CD4-positive, alpha-beta memory T cell (primary cell): Measurements from ENCODE around the gene GFRA3. TPM values are rescaled to one million over a fixed set of nuclear protein-coding genes. Genes with fewer than 3 reads are reported as not detected.
"Not testable (repeated sequence)": the region's sequence is repeated elsewhere in the genome, so short reads cannot be mapped to it uniquely, and the experiment has no call there.

Experiments
- CTCF ChIA-PET: fragments of 350-600 bp; sonication (Branson Sonifier 250); formaldehyde crosslinking; loops from one replicate; lab custom pipeline; 2021; ENCODE audit warnings: inconsistent platforms; ENCODE audit not compliant: partially characterized antibody; lab: Charles Lee
- POLR2A ChIA-PET: fragments of 350-600 bp; sonication (Branson Sonifier 250); formaldehyde crosslinking; loops from one replicate; lab custom pipeline; 2021; ENCODE audit not compliant: partially characterized antibody; lab: Charles Lee
- DNase-seq, 5 donors: peaks; one replicate each; pipeline versions ENCODE4 v3.0.0 to v3.0.0-alpha.2; 2020 to 2022; ENCODE audit warnings: mixed read lengths in 1 of 5
- H3K27ac ChIP-seq: one replicate; pipeline ENCODE4 v1.7.0; 2013; ENCODE audit warnings: low read depth, low read length
- H3K27me3 ChIP-seq: 2 replicates; pipeline ENCODE4 v1.7.0; 2013; ENCODE audit warnings: mild to moderate bottlenecking, low read length, moderate library complexity; ENCODE audit not compliant: insufficient read depth
- H3K36me3 ChIP-seq: 2 replicates; pipeline ENCODE4 v1.7.0; 2013; ENCODE audit warnings: mild to moderate bottlenecking, low read length, moderate library complexity; ENCODE audit not compliant: insufficient read depth
- H3K4me1 ChIP-seq: 2 replicates; pipeline ENCODE4 v1.7.0; 2013; ENCODE audit warnings: mild to moderate bottlenecking, low read length, moderate library complexity; ENCODE audit not compliant: insufficient read depth
- H3K4me3 ChIP-seq, 2 donors: one replicate each; pipeline ENCODE4 v1.7.0; 2013; ENCODE audit warnings: low read length in 2 of 2, mild to moderate bottlenecking in 1 of 2
- H3K9me3 ChIP-seq, 2 donors: one replicate each; pipeline ENCODE4 v1.7.0; 2013; ENCODE audit warnings: low read length in 2 of 2, control low read depth in 1 of 2; ENCODE audit not compliant: control insufficient read depth in 1 of 2
- H3K27ac Mint-ChIP-seq, 7 donors: one replicate each; pipeline ENCODE4 v1.8.0; 2020 to 2021; ENCODE audit warnings: mixed read lengths in 7 of 7, mild to moderate bottlenecking in 6 of 7, inconsistent platforms in 3 of 7, moderate library complexity in 3 of 7
- H3K27me3 Mint-ChIP-seq, 2 donors: one replicate each; pipeline ENCODE4 v1.8.0; 2020 to 2021; ENCODE audit warnings: mixed read lengths in 2 of 2
- H3K36me3 Mint-ChIP-seq, 2 donors: one replicate each; pipeline ENCODE4 v1.8.0; 2020 to 2021; ENCODE audit warnings: mixed read lengths in 2 of 2, inconsistent platforms in 1 of 2, mild to moderate bottlenecking in 1 of 2
- H3K4me1 Mint-ChIP-seq, 4 donors: one replicate each; pipeline ENCODE4 v1.8.0; 2020 to 2021; ENCODE audit warnings: mixed read lengths in 4 of 4, mild to moderate bottlenecking in 1 of 4
- H3K4me3 Mint-ChIP-seq, 8 donors: one replicate each; pipeline ENCODE4 v1.8.0; 2020 to 2021; ENCODE audit warnings: mixed read lengths in 8 of 8, mild to moderate bottlenecking in 7 of 8, moderate library complexity in 6 of 8, inconsistent platforms in 3 of 8
- H3K9me3 Mint-ChIP-seq, 8 donors: one replicate each; pipeline ENCODE4 v1.8.0; 2020 to 2021; ENCODE audit warnings: mixed read lengths in 8 of 8, mild to moderate bottlenecking in 5 of 8, inconsistent platforms in 3 of 8, moderate library complexity in 1 of 8
- intact Hi-C: fragments of 100-400 bp; cut with micrococcal nuclease; formaldehyde crosslinking; loops from one replicate; pipeline ENCODE4 v1.15.1; 2023
- polyA plus RNA-seq, 2 donors: library from polyadenylated mRNA; unstranded; fragments of 300-500 nt; fragmentation: Illumina TruSeq; gene quantifications; one replicate each; pipeline ENCODE4 v1.2.3, GENCODE V29; 2021
- total RNA-seq, 2 experiments: library from RNA; stranded (reverse); gene quantifications; one replicate each; pipeline ENCODE4 v1.2.3, GENCODE V29; 2021

Gene GFRA3, protein sequence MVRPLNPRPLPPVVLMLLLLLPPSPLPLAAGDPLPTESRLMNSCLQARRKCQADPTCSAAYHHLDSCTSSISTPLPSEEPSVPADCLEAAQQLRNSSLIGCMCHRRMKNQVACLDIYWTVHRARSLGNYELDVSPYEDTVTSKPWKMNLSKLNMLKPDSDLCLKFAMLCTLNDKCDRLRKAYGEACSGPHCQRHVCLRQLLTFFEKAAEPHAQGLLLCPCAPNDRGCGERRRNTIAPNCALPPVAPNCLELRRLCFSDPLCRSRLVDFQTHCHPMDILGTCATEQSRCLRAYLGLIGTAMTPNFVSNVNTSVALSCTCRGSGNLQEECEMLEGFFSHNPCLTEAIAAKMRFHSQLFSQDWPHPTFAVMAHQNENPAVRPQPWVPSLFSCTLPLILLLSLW
- total RNA-seq, result not detected
- polyA plus RNA-seq, result not detected

GRCh38 chr5:138274189-138274853 lies at the start of gene GFRA3:
Gene GFRA3 (minus strand): TSS chr5:138274621. CDS start chr5:138274424, 197 bp downstream.
- H3K9me3 ChIP-seq, result no peaks in the 10 kb centered on the region
- H3K4me1 ChIP-seq, result no peaks in the 10 kb centered on the region
- no peaks in the 10 kb centered on the region for H3K36me3 ChIP-seq
- Mint-ChIP-seq H3K27me3 (peaks cover 18 to 31% of the 10 kb centered on the region in 2 donors), H3K9me3 (no peaks in the 10 kb centered on the region), H3K27ac (no peak within 1 kb of the TSS), H3K36me3 (no peaks in the 10 kb centered on the region), H3K4me1 (peaks cover 5 to 7% (median 6%) of the 10 kb centered on the region in 4 donors), H3K4me3 (peak within 1 kb of the TSS; percentile 17 to 79 (median 68))
- ChIA-PET CTCF (no interaction called here), POLR2A (no interaction called here)
- no peak for DNase-seq
- intact Hi-C loops, result no loop called here
- peaks cover 4% of the 10 kb centered on the region for H3K27me3 ChIP-seq
- H3K27ac ChIP-seq, result no peak within 1 kb of the TSS
- H3K4me3 ChIP-seq, result no peak within 1 kb of the TSS

- H3K4me1 ChIP-seq, H3K36me3 ChIP-seq, intact Hi-C loops, H3K9me3 ChIP-seq, H3K4me1 Mint-ChIP-seq, H3K27ac Mint-ChIP-seq, POLR2A ChIA-PET, H3K4me3 Mint-ChIP-seq, H3K27me3 ChIP-seq, H3K9me3 Mint-ChIP-seq, CTCF ChIA-PET, H3K4me3 ChIP-seq, H3K27me3 Mint-ChIP-seq, DNase-seq, H3K36me3 Mint-ChIP-seq, H3K27ac ChIP-seq: not testable (repeated sequence)
These were observed 43.8 kb upstream of the GFRA3 start for GRCh38 chr5:138318211-138318610.

- Histone ChIP-seq H3K4me1 (no peaks in the 10 kb centered on the region), H3K9me3 (no peaks in the 10 kb centered on the region), H3K4me3 (no peak overlapping the region), H3K27ac (no peak overlapping the region), H3K36me3 (no peaks in the 10 kb centered on the region), H3K27me3 (no peaks in the 10 kb centered on the region)
- ChIA-PET POLR2A (no interaction called here), CTCF (no interaction called here)
- H3K9me3 Mint-ChIP-seq, result no peaks in the 10 kb centered on the region
- no peak overlapping the region for H3K4me3 Mint-ChIP-seq
- H3K27me3 Mint-ChIP-seq, result no peaks in the 10 kb centered on the region
- H3K36me3 Mint-ChIP-seq, result no peaks in the 10 kb centered on the region
- no peaks in the 10 kb centered on the region for H3K4me1 Mint-ChIP-seq
- no peak for DNase-seq
- intact Hi-C loops, result no loop called here
- H3K27ac Mint-ChIP-seq, result peak overlapping the region in 1 of 7 donors; percentile 7
These were observed 41.9 kb upstream of the GFRA3 start for GRCh38 chr5:138316355-138316754.

DNA sequence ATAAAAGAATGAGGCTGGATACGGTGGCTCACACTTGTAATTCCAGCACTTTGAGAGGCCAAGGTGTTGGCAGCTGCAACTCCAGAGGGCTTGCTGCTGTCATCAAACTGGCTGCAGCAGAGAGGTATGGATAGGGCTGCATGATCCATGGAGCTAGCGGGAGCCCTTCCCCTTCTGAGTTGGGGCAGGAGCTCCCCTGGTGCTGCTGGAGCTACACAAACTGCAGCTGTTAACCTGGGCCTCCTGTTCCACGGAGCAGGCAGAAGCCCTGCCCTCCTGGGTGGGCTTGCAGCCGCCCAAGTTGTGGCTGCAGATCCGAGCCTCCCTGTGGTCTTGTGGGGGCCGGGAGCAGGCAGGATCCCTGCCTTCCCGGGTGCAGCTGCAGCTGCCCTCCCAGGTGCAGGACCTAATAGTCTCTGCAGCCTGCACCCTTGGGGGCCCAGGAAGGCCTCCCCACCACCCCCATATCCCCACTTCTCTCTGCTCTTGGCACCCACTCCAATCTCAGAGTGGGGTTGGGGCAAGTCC lies 41.4 kb upstream of the GFRA3 start:
- no peaks in the 10 kb centered on the region for H3K27me3 ChIP-seq
- no peaks in the 10 kb centered on the region for H3K9me3 ChIP-seq
- CTCF ChIA-PET, result no interaction called here
- H3K36me3 Mint-ChIP-seq, result no peaks in the 10 kb centered on the region
- DNase-seq, result no peak
- H3K4me1 Mint-ChIP-seq, result no peaks in the 10 kb centered on the region
- no peaks in the 10 kb centered on the region for H3K9me3 Mint-ChIP-seq
- H3K27me3 Mint-ChIP-seq, result no peaks in the 10 kb centered on the region
- no peaks in the 10 kb centered on the region for H3K4me1 ChIP-seq
- H3K4me3 ChIP-seq, result no peak overlapping the region
- intact Hi-C loops, result no loop called here
- H3K27ac Mint-ChIP-seq, result no peak overlapping the region
- POLR2A ChIA-PET, result no interaction called here
- H3K27ac ChIP-seq, result no peak overlapping the region
- H3K36me3 ChIP-seq, result no peaks in the 10 kb centered on the region
- H3K4me3 Mint-ChIP-seq, result no peak overlapping the region

GRCh38 chr5:138305797-138306196 lies 31.4 kb upstream of the GFRA3 start:
- CTCF ChIA-PET, result no interaction called here
- no peaks in the 10 kb centered on the region for H3K4me1 Mint-ChIP-seq
- peaks cover 0 to under 1% (median 0%) of the 10 kb centered on the region in 8 donors for H3K9me3 Mint-ChIP-seq
- H3K4me3 Mint-ChIP-seq, result no peak overlapping the region
- no peak for DNase-seq
- POLR2A ChIA-PET, result no interaction called here
- no peaks in the 10 kb centered on the region for H3K36me3 Mint-ChIP-seq
- Histone ChIP-seq H3K27ac (no peak overlapping the region), H3K4me3 (no peak overlapping the region), H3K27me3 (no peaks in the 10 kb centered on the region), H3K9me3 (no peaks in the 10 kb centered on the region), H3K36me3 (no peaks in the 10 kb centered on the region), H3K4me1 (no peaks in the 10 kb centered on the region)
- no peaks in the 10 kb centered on the region for H3K27me3 Mint-ChIP-seq
- H3K27ac Mint-ChIP-seq, result no peak overlapping the region
- intact Hi-C loops, result no loop called here

GRCh38 chr5:138303372-138303771 lies 29.0 kb upstream of the GFRA3 start:
- H3K27ac ChIP-seq, result no peak overlapping the region
- no peaks in the 10 kb centered on the region for H3K36me3 Mint-ChIP-seq
- H3K9me3 Mint-ChIP-seq, result peaks cover 0 to 5% (median under 1%) of the 10 kb centered on the region in 8 donors
- POLR2A ChIA-PET, result no interaction called here
- H3K4me3 Mint-ChIP-seq, result no peak overlapping the region
- no peaks in the 10 kb centered on the region for H3K36me3 ChIP-seq
- CTCF ChIA-PET, result no interaction called here
- DNase-seq, result no peak
- intact Hi-C loops, result no loop called here
- no peaks in the 10 kb centered on the region for H3K27me3 ChIP-seq
- H3K4me3 ChIP-seq, result no peak overlapping the region
- no peaks in the 10 kb centered on the region for H3K9me3 ChIP-seq
- H3K27me3 Mint-ChIP-seq, result no peaks in the 10 kb centered on the region
- H3K4me1 Mint-ChIP-seq, result no peaks in the 10 kb centered on the region
- H3K4me1 ChIP-seq, result no peaks in the 10 kb centered on the region
- no peak overlapping the region for H3K27ac Mint-ChIP-seq

DNA sequence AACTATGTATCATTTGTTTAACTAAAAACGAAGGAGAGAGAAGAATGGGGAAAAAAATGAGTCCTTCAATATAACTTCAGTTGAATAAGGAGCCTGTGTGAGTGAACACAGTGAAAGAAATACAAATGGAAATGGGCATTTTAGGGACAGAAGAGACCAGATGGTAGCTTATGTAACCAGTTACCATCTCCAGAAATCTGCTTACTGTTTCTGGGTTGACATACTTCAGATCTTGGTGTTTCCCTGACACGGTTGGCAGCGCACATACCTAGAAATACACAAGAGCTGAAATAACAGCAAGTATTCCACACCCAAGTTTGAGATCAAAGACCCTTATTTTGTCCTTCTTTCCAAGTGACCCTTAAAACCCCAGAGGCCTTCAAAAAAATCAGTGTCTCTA lies 14.9 kb upstream of the GFRA3 start:
- Histone ChIP-seq H3K9me3 (no peaks in the 10 kb centered on the region), H3K4me3 (no peak overlapping the region), H3K27ac (no peak overlapping the region), H3K27me3 (no peaks in the 10 kb centered on the region), H3K4me1 (no peaks in the 10 kb centered on the region), H3K36me3 (no peaks in the 10 kb centered on the region)
- H3K9me3 Mint-ChIP-seq, result no peaks in the 10 kb centered on the region
- H3K36me3 Mint-ChIP-seq, result no peaks in the 10 kb centered on the region
- no peaks in the 10 kb centered on the region for H3K27me3 Mint-ChIP-seq
- ChIA-PET CTCF (no interaction called here), POLR2A (no interaction called here)
- no peak for DNase-seq
- no peak overlapping the region for H3K4me3 Mint-ChIP-seq
- no peaks in the 10 kb centered on the region for H3K4me1 Mint-ChIP-seq
- intact Hi-C loops, result no loop called here
- H3K27ac Mint-ChIP-seq, result no peak overlapping the region
